Tibial nerve (tissue), 4 donors: ENCODE results near the gene IL1RAPL2.

Experiments
- EP300 ChIP-seq, 2 donors: sonication (generic); formaldehyde crosslinking; IDR thresholded peaks; one replicate each; pipeline ENCODE4 v1.6.1; 2017; ENCODE audit warnings: antibody characterized with exemption in 2 of 2, mild to moderate bottlenecking in 1 of 2
- POLR2A ChIP-seq, 2 donors: fragments of 450-650 bp; IDR thresholded peaks; one replicate each; pipeline ENCODE4 v1.6.1; 2017; ENCODE audit warnings: antibody characterized with exemption in 2 of 2, mild to moderate bottlenecking in 2 of 2, moderate library complexity in 2 of 2
- TF ChIP-seq, protein P1 (sequence below), 5 experiments: fragments of 200-600 bp in 3 of 5; fragments of 450-650 bp in 2 of 5; sonication (generic) in 3 of 5; IDR thresholded peaks; one replicate each; pipeline ENCODE4 v1.5.1; 2016 to 2019; ENCODE audit warnings: antibody characterized with exemption in 5 of 5, mild to moderate bottlenecking in 3 of 5, moderate library complexity in 2 of 5

- TF ChIP-seq, protein P1, sequence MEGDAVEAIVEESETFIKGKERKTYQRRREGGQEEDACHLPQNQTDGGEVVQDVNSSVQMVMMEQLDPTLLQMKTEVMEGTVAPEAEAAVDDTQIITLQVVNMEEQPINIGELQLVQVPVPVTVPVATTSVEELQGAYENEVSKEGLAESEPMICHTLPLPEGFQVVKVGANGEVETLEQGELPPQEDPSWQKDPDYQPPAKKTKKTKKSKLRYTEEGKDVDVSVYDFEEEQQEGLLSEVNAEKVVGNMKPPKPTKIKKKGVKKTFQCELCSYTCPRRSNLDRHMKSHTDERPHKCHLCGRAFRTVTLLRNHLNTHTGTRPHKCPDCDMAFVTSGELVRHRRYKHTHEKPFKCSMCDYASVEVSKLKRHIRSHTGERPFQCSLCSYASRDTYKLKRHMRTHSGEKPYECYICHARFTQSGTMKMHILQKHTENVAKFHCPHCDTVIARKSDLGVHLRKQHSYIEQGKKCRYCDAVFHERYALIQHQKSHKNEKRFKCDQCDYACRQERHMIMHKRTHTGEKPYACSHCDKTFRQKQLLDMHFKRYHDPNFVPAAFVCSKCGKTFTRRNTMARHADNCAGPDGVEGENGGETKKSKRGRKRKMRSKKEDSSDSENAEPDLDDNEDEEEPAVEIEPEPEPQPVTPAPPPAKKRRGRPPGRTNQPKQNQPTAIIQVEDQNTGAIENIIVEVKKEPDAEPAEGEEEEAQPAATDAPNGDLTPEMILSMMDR (IDR thresholded peaks at IDR 0.05): no peak
- TF ChIP-seq POLR2A (IDR thresholded peaks at IDR 0.05) (no peak), EP300 (IDR thresholded peaks at IDR 0.05) (no peak)
These were observed 1149.7 kb downstream of the IL1RAPL2 start for GRCh38 chrX:105715746-105716145.
